Raji (cell line): Measurements from ENCODE around the gene PKNOX1.
"Not testable (repeated sequence)": the region's sequence is repeated elsewhere in the genome, so short reads cannot be mapped to it uniquely, and the experiment has no call there.

ENCODE experiments used
- POLR2A ChIP-seq: IDR thresholded peaks from 2 replicates; pipeline ENCODE4 v1.6.1; 2011; ENCODE audit warnings: low read depth, low read length, control low read depth; ENCODE audit not compliant: insufficient read depth

PKNOX1 gene

DNA sequence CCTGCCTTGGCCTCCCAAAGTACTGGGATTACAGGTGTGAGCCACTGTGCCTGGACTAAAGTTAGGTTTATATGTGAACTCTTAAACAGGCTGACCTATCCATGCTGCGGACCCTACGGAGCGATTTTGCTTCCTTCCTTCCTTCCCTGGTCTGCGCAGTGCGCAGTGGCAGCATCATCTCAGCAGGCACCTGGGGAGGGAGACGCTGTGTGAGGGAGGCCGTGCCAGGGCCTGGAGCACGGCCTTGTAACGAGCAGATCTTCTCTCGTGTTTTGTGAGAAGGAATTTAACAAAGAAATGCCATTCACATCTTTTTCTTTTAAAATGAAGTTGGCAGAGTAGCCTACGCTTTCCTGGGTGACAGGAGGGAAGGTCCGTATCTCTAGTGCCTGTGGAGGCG, 45.8 kb downstream of the PKNOX1 start:
- no peak for TF ChIP-seq POLR2A

DNA sequence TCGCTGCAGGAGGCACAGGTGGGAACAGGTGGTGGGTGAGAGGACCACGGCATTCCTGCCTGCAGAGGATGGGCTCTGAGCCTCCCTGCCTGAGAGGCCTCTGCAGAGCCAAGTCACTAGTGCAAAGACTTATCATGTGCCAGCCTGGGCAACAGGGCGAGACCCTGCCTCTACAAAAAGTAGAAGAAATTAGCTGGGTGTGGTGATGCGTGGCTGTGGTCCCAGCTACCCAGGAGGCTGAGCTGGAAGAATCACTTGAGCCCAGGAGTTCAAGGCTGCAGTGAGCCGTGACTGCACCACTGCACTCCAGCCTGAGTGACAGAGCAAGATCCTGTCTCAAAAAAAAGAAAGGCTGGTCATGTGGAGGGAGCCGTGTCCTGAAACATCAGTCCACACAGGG, 46.4 kb downstream of the PKNOX1 start:
- TF ChIP-seq POLR2A: no peak

DNA sequence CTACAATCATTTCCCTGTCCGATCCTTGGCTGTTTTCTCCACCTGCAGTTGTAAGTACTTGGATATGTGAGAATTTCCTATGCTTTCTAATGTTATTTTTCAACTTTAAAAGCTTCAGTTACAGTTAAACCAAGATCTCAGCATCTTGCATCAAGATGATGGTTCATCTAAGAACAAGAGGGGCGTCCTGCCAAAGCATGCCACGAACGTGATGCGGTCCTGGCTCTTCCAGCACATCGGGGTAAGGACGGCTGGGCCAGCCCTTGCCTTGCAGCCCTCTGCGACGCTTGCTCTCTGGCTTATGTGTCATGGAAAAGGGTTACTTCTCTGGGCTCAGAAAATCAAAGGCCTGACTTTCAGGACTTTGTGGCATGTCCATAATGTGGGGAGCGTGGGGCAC, 46.8 kb downstream of the PKNOX1 start:
- no peak for TF ChIP-seq POLR2A

- TF ChIP-seq POLR2A: no peak
These were observed 47.6 kb downstream of the PKNOX1 start for GRCh38 chr21:43021756-43022600.

- TF ChIP-seq POLR2A: no peak
These were observed 48.8 kb downstream of the PKNOX1 start for GRCh38 chr21:43023175-43023574.

- no peak for TF ChIP-seq POLR2A
These were observed 50.2 kb downstream of the PKNOX1 start for GRCh38 chr21:43024439-43025136.

GRCh38 chr21:43025636-43026180, 51.3 kb downstream of the PKNOX1 start:
- TF ChIP-seq POLR2A: no peak

- no peak for TF ChIP-seq POLR2A
These were observed 53.7 kb downstream of the PKNOX1 start for GRCh38 chr21:43027846-43028731.

DNA sequence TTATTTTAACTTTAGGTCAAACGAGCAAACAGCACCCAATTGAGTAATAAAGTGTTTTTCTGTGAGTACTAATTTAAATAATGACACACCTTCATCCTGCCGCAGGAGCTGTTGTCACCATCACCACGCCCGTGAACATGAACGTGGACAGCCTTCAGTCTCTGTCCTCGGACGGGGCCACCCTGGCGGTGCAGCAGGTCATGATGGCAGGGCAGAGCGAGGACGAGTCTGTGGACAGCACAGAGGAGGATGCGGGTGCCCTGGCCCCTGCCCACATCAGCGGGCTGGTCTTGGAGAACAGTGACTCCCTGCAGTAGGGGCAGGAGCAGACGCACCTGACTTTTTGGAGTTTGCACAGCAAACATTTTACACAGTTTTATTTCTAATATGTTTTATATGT, 55.4 kb downstream of the PKNOX1 start:
- TF ChIP-seq POLR2A: no peak

DNA sequence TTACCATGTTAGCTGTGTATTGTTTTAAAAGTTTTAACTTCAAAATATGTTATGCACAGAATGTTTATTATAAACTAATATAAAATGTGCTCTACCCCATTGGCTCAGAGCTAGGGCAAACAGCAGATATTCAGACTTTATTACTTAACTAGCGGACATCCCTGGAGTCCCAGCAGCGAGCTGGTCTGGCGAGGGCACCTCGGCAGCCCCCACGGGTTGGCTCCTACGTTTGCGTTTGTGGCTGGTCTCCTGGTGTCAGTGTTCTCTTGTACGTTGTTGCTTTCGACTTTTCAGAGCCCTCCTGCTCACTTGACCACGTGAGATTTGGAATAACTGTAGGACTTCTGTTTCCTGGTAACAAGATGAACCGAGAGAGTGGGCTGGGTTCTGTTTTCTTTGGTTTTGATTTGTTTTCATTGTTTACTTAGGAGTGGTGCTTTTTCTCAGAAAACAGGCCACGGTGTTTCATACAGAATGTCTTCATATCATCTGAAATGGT, 56.8 kb downstream of the PKNOX1 start:
- no peak for TF ChIP-seq POLR2A

DNA sequence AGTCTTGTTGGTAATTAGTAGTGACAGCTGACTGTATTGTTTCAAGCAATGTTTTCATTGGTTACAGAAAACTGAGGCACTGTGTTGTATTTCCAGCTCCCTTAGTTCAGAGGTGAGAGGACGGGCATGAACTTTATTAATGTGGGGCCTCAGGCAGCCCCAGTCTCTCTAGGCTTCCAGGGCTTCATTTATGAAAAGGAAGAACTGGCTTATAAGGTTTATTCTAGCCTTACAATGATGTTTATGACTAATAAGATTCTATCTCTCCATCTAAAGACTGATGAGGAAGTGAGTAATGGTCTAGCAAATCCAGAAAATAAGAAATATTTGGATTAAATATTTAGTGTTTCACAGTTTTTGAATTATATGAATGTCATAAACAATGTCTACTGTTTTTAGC, 59.7 kb downstream of the PKNOX1 start:
- no peak for TF ChIP-seq POLR2A

GRCh38 chr21:43034826-43035225, 60.5 kb downstream of the PKNOX1 start:
- TF ChIP-seq POLR2A: no peak

DNA sequence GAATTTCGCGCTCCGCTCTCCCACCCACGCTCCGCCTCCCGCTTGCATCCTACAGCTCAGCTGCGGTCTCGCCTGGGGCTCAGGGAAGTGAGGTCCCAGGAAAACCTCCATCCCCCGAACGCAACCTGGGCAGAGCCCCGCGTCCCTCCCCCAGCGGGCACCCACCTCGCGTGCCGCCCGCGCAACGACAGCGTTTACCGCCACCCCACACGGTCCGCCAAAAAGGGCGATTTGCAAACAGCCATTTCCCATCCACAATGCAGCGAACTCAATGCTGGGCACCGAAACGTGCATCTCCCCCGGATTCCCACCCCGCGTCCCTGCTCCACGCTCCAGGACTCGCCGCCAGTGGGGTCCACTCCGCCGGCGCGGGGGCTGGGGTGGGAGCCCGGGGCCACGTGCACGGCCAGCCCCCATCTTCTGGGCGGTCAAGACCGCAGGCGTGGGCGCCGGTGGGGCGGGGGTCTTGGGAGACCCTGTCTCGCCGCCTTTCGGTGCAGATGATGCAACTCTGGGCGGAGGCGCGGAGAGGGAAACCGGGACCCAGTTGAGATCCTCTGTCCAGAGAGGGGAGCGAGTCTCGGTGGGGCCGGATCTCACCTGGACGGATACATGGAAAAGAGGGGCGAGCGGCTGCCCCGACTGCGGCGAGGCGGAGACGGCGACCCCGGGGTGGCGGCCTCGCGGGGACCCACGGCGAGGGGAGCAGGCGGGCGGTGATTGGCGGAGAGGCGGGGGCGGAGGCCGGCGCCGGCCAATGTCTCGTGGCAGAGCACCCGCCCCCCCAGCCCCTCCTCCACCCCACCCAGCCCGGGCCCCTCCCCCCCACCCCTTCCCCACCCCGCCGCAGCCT, 101.0 kb downstream of the PKNOX1 start, which contains the start of gene CBS:
Gene CBS (minus strand): TSS at position 666 of the 853 bp plus-strand sequence. CDS start 3,642 bp downstream, outside the sequence.
- TF ChIP-seq POLR2A: not testable (repeated sequence)
